SK-N-SH (cell line): ENCODE data around the gene CACNA2D1. TPM values are rescaled to one million over a fixed set of nuclear protein-coding genes. Genes with fewer than 3 reads are reported as not detected.

Experiments used
- CTCF ChIA-PET: fragments of 300-600, 350-600 bp; formaldehyde crosslinking; extraction: SDS; loops from one replicate; lab custom pipeline; 2021; lab: Yijun Ruan, JAX
- POLR2A ChIA-PET: fragments of 350-600 bp; sonication (Branson Sonifier 250); formaldehyde crosslinking; extraction: SDS; loops from one replicate; lab custom pipeline; 2020; ENCODE audit warnings: antibody characterized with exemption, inconsistent platforms; lab: Yijun Ruan, JAX
- DNase-seq: peaks from one replicate; pipeline ENCODE4 v3.0.0; 2012
- H2AFZ ChIP-seq: fragments of 200-600 bp; sonication (generic); 2 replicates; pipeline ENCODE4 v1.8.1; 2016; ENCODE audit warnings: antibody characterized with exemption, mild to moderate bottlenecking, low read depth
- H3F3A ChIP-seq: fragments of 200-600 bp; sonication (generic); replicated peaks from 2 replicates; pipeline ENCODE3; 2016; ENCODE audit warnings: antibody characterized with exemption, mild to moderate bottlenecking; ENCODE audit not compliant: insufficient read depth
- H3K27ac ChIP-seq, 2 experiments: fragments of 200-500 bp in 1 of 2; fragments of 200-600 bp in 1 of 2; sonication (Bioruptor generic) in 1 of 2; sonication (generic), shearing (Covaris generic) in 1 of 2; 2 replicates each; pipeline versions ENCODE4 v1.5.1 to v1.6.1; 2014 to 2016; ENCODE audit warnings: low read depth in 2 of 2, inconsistent platforms in 1 of 2, low read length in 1 of 2, mild to moderate bottlenecking in 1 of 2, mixed read lengths in 1 of 2
- H3K27me3 ChIP-seq: fragments of 200-600 bp; sonication (generic), shearing (Covaris generic); 2 replicates; pipeline ENCODE4 v1.6.1; 2016; ENCODE audit warnings: mixed run types; ENCODE audit not compliant: insufficient read depth
- H3K36me3 ChIP-seq, 2 experiments: fragments of 200-500 bp in 1 of 2; fragments of 200-600 bp in 1 of 2; sonication (Bioruptor generic) in 1 of 2; sonication (generic) in 1 of 2; replicated peaks in 1 of 2; 2 replicates each; pipeline versions ENCODE3 to v1.5.1; 2014 to 2016; ENCODE audit warnings: low read length in 1 of 2, mild to moderate bottlenecking in 1 of 2; ENCODE audit not compliant: insufficient read depth in 2 of 2, control insufficient read depth in 1 of 2
- H3K4me1 ChIP-seq, 2 experiments: fragments of 200-500 bp in 1 of 2; fragments of 200-600 bp in 1 of 2; sonication (Bioruptor generic) in 1 of 2; sonication (generic), shearing (Covaris generic) in 1 of 2; 2 replicates each; pipeline versions ENCODE4 v1.5.1 to v1.6.1; 2014 to 2016; ENCODE audit warnings: low read depth in 1 of 2, low read length in 1 of 2, mixed run types in 1 of 2; ENCODE audit not compliant: insufficient read depth in 2 of 2, control insufficient read depth in 1 of 2
- H3K4me2 ChIP-seq: fragments of 200-600 bp; sonication (generic), shearing (Covaris generic); 2 replicates; pipeline ENCODE4 v1.6.1; 2017; ENCODE audit warnings: mixed run types
- H3K4me3 ChIP-seq, 2 experiments: fragments of 200-500 bp in 1 of 2; fragments of 200-600 bp in 1 of 2; sonication (Bioruptor generic) in 1 of 2; sonication (generic), shearing (Covaris generic) in 1 of 2; 2 replicates each; pipeline versions ENCODE4 v1.5.1 to v1.8.1; 2014 to 2016; ENCODE audit warnings: low read depth in 2 of 2, inconsistent platforms in 1 of 2, low read length in 1 of 2, mild to moderate bottlenecking in 1 of 2, mixed read lengths in 1 of 2, moderate library complexity in 1 of 2
- H3K79me2 ChIP-seq: fragments of 200-600 bp; sonication (generic); 2 replicates; pipeline ENCODE4 v1.8.1; 2017; ENCODE audit warnings: mild to moderate bottlenecking; ENCODE audit not compliant: insufficient read depth
- H3K9ac ChIP-seq: fragments of 200-600 bp; sonication (generic); 2 replicates; pipeline ENCODE4 v1.6.1; 2017; ENCODE audit warnings: mixed run types
- H3K9me2 ChIP-seq: fragments of 200-600 bp; sonication (generic); 2 replicates; pipeline ENCODE4 v1.6.1; 2017; ENCODE audit warnings: mixed run types
- H3K9me3 ChIP-seq: fragments of 200-600 bp; sonication (generic); 2 replicates; pipeline ENCODE4 v1.6.1; 2017; ENCODE audit warnings: mixed run types, mild to moderate bottlenecking, moderate library complexity
- H4K20me1 ChIP-seq: fragments of 200-600 bp; sonication (generic); 2 replicates; pipeline ENCODE4 v1.6.1; 2017; ENCODE audit warnings: mild to moderate bottlenecking, mixed run types; ENCODE audit not compliant: insufficient read depth
- EP300 ChIP-seq, 2 experiments: IDR thresholded peaks; 2 replicates each; pipeline versions ENCODE4 v1.4.0 to v1.6.1; 2012; ENCODE audit warnings: borderline replicate concordance in 1 of 2, low read depth in 1 of 2, low read length in 1 of 2
- EZH2phosphoT487 ChIP-seq: fragments of 200-600 bp; sonication (generic); IDR thresholded peaks from 2 replicates; pipeline ENCODE4 v1.6.1; 2017; ENCODE audit warnings: low read depth, mixed run types, mild to moderate bottlenecking, antibody characterized with exemption, moderate library complexity, borderline replicate concordance
- FOSL2 ChIP-seq: IDR thresholded peaks from 2 replicates; pipeline ENCODE4 v1.4.0; 2012; ENCODE audit warnings: low read depth, mild to moderate bottlenecking, moderate library complexity, borderline replicate concordance
- FOXJ3 ChIP-seq: sonication (generic); formaldehyde crosslinking; IDR thresholded peaks from 2 replicates; pipeline ENCODE4 v1.5.1; 2020; ENCODE audit warnings: mild to moderate bottlenecking, missing genetic modification reagents
- GABPA ChIP-seq: IDR thresholded peaks from 2 replicates; pipeline ENCODE4 v1.4.0; 2012; ENCODE audit warnings: low read depth, mild to moderate bottlenecking
- GATA2 ChIP-seq: sonication (generic); formaldehyde crosslinking; IDR thresholded peaks from 2 replicates; pipeline ENCODE4 v1.5.0; 2020; ENCODE audit warnings: mild to moderate bottlenecking, missing genetic modification reagents
- POLR2AphosphoS5 ChIP-seq: IDR thresholded peaks from 2 replicates; pipeline ENCODE4 v1.6.1; 2012; ENCODE audit warnings: low read depth, low read length
- RXRA ChIP-seq: IDR thresholded peaks from 2 replicates; pipeline ENCODE4 v1.4.0; 2012; ENCODE audit warnings: low read depth, mild to moderate bottlenecking, borderline replicate concordance
- USF2 ChIP-seq: fragments of 150-350 bp; IDR thresholded peaks from 2 replicates; pipeline ENCODE4 v1.6.1; 2017; ENCODE audit warnings: antibody characterized with exemption, low read length, low read depth, borderline replicate concordance
- YY1 ChIP-seq: IDR thresholded peaks from 2 replicates; pipeline ENCODE4 v1.4.0; 2012; ENCODE audit warnings: low read depth, mild to moderate bottlenecking
- WGBS: methylation state at CpG from one replicate; pipeline ENCODE4 v1.1.6; 2017; ENCODE audit warnings: low lambda C conversion rate; 5-methylcytosine and 5-hydroxymethylcytosine counted together
- polyA plus RNA-seq, 3 experiments: library from polyadenylated mRNA; depleted of rRNA; stranded (reverse); fragments of >200 nt; gene quantifications; 2 replicates each; pipeline ENCODE4 v1.2.3, GENCODE V29; 2012
- TF ChIP-seq, protein P1 (sequence below): IDR thresholded peaks from 2 replicates; pipeline ENCODE4; 2012
- TF ChIP-seq, protein P2 (sequence below): fragments of 200-600 bp; sonication (generic); IDR thresholded peaks from 2 replicates; pipeline ENCODE4 v1.6.1; 2017; ENCODE audit warnings: antibody characterized with exemption, mild to moderate bottlenecking, moderate library complexity

Gene CACNA2D1
- polyA plus RNA-seq, 1 of the 3 experiments (the other 2 are of a cell fraction) = 3.4 TPM

GRCh38 chr7:82126576-82126975, 317.0 kb downstream of the CACNA2D1 start (continued):
- TF ChIP-seq, protein P1, sequence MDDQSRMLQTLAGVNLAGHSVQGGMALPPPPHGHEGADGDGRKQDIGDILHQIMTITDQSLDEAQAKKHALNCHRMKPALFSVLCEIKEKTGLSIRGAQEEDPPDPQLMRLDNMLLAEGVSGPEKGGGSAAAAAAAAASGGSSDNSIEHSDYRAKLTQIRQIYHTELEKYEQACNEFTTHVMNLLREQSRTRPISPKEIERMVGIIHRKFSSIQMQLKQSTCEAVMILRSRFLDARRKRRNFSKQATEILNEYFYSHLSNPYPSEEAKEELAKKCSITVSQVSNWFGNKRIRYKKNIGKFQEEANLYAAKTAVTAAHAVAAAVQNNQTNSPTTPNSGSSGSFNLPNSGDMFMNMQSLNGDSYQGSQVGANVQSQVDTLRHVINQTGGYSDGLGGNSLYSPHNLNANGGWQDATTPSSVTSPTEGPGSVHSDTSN = no peak
- no peak for TF ChIP-seq RXRA
- no peak for TF ChIP-seq EP300 (IDR thresholded peaks at IDR 0.05; ENCODE audit: borderline replicate concordance in 1 of 2, low read depth in 1 of 2, low read length in 1 of 2)
- TF ChIP-seq USF2 = no peak
- TF ChIP-seq, all 33 proteins: peak for 0

DNA sequence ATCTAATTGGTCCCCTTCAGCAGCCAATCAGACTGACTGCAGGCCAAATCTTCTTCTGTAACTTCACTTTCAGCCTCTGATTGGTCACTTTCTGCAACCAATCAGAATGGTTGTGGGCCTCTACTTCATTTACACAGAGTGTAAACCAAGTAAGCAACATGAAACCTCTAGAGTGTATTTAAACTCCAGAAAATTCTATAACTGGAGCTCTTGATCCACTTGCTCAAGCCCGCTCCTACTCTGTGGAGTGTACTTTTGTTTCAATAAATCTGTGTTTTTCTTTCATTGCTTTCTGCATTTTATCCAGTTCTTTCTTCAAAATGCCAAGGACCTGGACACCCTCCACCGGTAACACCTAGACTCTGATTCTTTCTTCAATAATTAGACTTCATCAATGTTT, 319.1 kb downstream of the CACNA2D1 start:
- ChIA-PET CTCF (interaction anchor here (0.7 to 1.0 kb wide), 2 partner anchors 18 to 40 kb away, joined by 3 read pairs; no protein-coding TSS in a partner anchor), POLR2A (no interaction called here)
- no peaks in the 10 kb centered on the region for H3K79me2 ChIP-seq
- no peaks in the 10 kb centered on the region for H3K9me2 ChIP-seq
- no peaks in the 10 kb centered on the region for H3K27me3 ChIP-seq
- H2AFZ ChIP-seq = no peak overlapping the region
- peaks cover 18% of the 10 kb centered on the region; the same call in 1 of the 2 replicates for H3K9me3 ChIP-seq
- peaks cover 0 to 21% of the 10 kb centered on the region in 2 experiments for H3K36me3 ChIP-seq
- H3K4me1 ChIP-seq = no peaks in the 10 kb centered on the region; a peak in 1 of 4 replicates
- no peak overlapping the region for H3K4me2 ChIP-seq
- H3F3A ChIP-seq = no peaks in the 10 kb centered on the region
- TF ChIP-seq FOSL2 (no peak), EP300 (IDR thresholded peaks at IDR 0.05; ENCODE audit: borderline replicate concordance in 1 of 2, low read depth in 1 of 2, low read length in 1 of 2) (no peak), GATA2 (CRISPR knock-in tag) (no peak), POLR2AphosphoS5 (no peak), FOXJ3 (CRISPR knock-in tag) (no peak), YY1 (no peak), USF2 (no peak), GABPA (no peak), EZH2phosphoT487 (no peak)
- TF ChIP-seq, protein P2, sequence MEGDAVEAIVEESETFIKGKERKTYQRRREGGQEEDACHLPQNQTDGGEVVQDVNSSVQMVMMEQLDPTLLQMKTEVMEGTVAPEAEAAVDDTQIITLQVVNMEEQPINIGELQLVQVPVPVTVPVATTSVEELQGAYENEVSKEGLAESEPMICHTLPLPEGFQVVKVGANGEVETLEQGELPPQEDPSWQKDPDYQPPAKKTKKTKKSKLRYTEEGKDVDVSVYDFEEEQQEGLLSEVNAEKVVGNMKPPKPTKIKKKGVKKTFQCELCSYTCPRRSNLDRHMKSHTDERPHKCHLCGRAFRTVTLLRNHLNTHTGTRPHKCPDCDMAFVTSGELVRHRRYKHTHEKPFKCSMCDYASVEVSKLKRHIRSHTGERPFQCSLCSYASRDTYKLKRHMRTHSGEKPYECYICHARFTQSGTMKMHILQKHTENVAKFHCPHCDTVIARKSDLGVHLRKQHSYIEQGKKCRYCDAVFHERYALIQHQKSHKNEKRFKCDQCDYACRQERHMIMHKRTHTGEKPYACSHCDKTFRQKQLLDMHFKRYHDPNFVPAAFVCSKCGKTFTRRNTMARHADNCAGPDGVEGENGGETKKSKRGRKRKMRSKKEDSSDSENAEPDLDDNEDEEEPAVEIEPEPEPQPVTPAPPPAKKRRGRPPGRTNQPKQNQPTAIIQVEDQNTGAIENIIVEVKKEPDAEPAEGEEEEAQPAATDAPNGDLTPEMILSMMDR = no peak
- H4K20me1 ChIP-seq = no peaks in the 10 kb centered on the region
- no peak overlapping the region for H3K9ac ChIP-seq
- H3K27ac ChIP-seq = no peak overlapping the region
- WGBS = 58% methylated on average over 2 of the region's 2 CpGs
- no peak for DNase-seq
- H3K4me3 ChIP-seq = no peak overlapping the region; a peak in 1 of 4 replicates
